ENCODE data around the gene NDE1.
A peak's percentile ranks its signal among the peaks of the same experiment; 100 is the strongest.

The NDE1 gene

DNA sequence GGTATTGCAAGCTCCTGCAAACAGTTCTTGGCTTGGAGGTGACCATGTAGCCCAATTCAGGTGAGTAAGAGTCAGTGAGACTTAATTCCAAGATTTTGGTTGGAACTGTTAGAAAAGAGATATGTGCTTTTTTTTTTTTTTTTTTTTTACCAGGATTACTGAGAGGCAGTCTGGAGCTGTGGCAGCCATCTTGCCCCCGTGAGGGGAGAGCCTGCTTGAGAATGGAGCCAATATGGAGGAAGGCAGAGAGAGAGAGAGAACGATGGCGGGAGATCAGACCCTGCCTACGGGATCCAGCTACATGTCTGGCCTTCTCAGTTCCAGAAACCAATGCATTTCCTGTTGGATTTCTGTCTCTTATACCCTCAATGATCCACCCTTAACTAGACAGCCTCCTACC is 109.0 kb downstream of the NDE1 start:
- DNase-seq = no peak

DNA sequence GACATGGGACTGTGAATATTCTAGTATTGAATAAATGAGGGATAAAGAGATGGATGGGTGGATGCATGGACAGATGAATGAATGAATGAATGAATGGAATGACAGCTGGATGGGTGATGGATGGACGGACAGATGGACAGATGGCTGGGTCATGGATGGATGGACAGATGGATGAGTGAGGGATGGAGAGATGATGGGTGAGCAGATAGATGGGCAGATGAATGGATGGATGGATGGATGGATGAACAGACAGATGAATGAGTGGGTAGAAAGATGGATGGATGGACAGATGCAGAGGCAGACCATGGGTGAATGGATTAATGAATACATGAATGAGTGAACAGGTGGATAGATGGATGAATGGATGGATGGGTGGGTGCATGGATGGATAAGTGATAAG is 110.1 kb downstream of the NDE1 start:
- DNase-seq = no peak
- Histone ChIP-seq H3K27ac (ENCODE audit: insufficient read depth, low read length, poor library complexity, severe bottlenecking) (no peak overlapping the region), H3K4me1 (ENCODE audit: control insufficient read depth, insufficient read depth, low read length, poor library complexity, severe bottlenecking) (no peaks in the 10 kb centered on the region), H3K36me3 (ENCODE audit: control insufficient read depth, insufficient read depth, low read length) (no peaks in the 10 kb centered on the region), H3K4me3 (ENCODE audit: insufficient read depth, low read depth, low read length, poor library complexity, severe bottlenecking) (no peak overlapping the region), H3K27me3 (replicated peaks; ENCODE audit: control insufficient read depth, insufficient read depth, low read length, poor library complexity, severe bottlenecking) (no peaks in the 10 kb centered on the region), H3K9me3 (ENCODE audit: control insufficient read depth, low read length) (no peaks in the 10 kb centered on the region)

More for the DNA sequence above, 109.0 kb downstream of the NDE1 start:
- Histone ChIP-seq H3K9me3 (ENCODE audit: control insufficient read depth, low read length) (no peaks in the 10 kb centered on the region), H3K4me1 (ENCODE audit: control insufficient read depth, insufficient read depth, low read length, poor library complexity, severe bottlenecking) (no peaks in the 10 kb centered on the region), H3K36me3 (ENCODE audit: control insufficient read depth, insufficient read depth, low read length) (no peaks in the 10 kb centered on the region), H3K27me3 (replicated peaks; ENCODE audit: control insufficient read depth, insufficient read depth, low read length, poor library complexity, severe bottlenecking) (no peaks in the 10 kb centered on the region), H3K4me3 (ENCODE audit: insufficient read depth, low read depth, low read length, poor library complexity, severe bottlenecking) (no peak overlapping the region), H3K27ac (ENCODE audit: insufficient read depth, low read length, poor library complexity, severe bottlenecking) (no peak overlapping the region)

DNA sequence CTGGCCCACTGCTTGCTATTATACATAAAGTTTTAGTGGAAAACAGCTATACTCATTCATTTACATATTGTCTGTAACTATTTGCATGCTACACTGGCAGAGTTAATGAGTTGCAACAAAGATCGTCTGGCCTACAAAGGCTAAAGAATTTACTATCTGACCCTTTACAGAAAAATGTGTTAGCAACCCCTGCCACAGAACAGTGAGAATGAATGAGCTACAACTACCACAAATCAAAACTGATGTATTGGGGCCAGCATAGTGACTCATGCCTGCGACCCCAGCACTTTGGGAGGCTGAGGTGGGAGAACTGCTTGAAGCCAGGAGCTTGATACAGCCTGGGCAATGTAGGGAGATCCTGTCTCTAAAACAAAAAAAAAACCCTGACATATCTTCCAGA is 114.1 kb downstream of the NDE1 start:
- no peaks in the 10 kb centered on the region for H3K9me3 ChIP-seq (ENCODE audit: control insufficient read depth, low read length)
- H3K4me1 ChIP-seq (ENCODE audit: control insufficient read depth, insufficient read depth, low read length, poor library complexity, severe bottlenecking) = no peaks in the 10 kb centered on the region

DNA sequence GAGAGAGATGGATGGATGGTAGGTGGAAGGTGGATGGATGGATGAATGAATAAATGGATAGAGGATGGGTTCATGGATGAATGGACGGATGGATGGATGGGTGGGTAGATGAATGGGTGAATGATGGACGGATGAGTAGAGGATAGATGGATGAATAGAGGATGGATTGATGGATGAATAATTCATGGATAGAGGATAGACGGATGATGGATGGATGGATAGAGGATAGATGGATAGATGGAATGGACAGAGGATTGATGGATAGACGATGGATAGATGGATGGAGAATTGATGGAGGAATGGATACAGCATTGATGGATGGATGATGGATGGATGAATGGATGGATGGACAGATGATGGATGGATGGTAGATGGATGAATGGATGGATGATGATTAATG is 115.1 kb downstream of the NDE1 start:
- no peaks in the 10 kb centered on the region for H3K9me3 ChIP-seq (ENCODE audit: control insufficient read depth, low read length)
- H3K27me3 ChIP-seq (replicated peaks; ENCODE audit: control insufficient read depth, insufficient read depth, low read length, poor library complexity, severe bottlenecking) = no peaks in the 10 kb centered on the region
- DNase-seq = no peak
- no peaks in the 10 kb centered on the region for H3K4me1 ChIP-seq (ENCODE audit: control insufficient read depth, insufficient read depth, low read length, poor library complexity, severe bottlenecking)
- H3K36me3 ChIP-seq (ENCODE audit: control insufficient read depth, insufficient read depth, low read length) = no peaks in the 10 kb centered on the region
- no peak overlapping the region for H3K4me3 ChIP-seq (ENCODE audit: insufficient read depth, low read depth, low read length, poor library complexity, severe bottlenecking)
- H3K27ac ChIP-seq (ENCODE audit: insufficient read depth, low read length, poor library complexity, severe bottlenecking) = no peak overlapping the region

More for the DNA sequence above, 114.1 kb downstream of the NDE1 start:
- no peak for DNase-seq
- no peaks in the 10 kb centered on the region for H3K36me3 ChIP-seq (ENCODE audit: control insufficient read depth, insufficient read depth, low read length)
- no peaks in the 10 kb centered on the region for H3K27me3 ChIP-seq (replicated peaks; ENCODE audit: control insufficient read depth, insufficient read depth, low read length, poor library complexity, severe bottlenecking)
- H3K4me3 ChIP-seq (ENCODE audit: insufficient read depth, low read depth, low read length, poor library complexity, severe bottlenecking) = no peak overlapping the region
- H3K27ac ChIP-seq (ENCODE audit: insufficient read depth, low read length, poor library complexity, severe bottlenecking) = no peak overlapping the region

DNA sequence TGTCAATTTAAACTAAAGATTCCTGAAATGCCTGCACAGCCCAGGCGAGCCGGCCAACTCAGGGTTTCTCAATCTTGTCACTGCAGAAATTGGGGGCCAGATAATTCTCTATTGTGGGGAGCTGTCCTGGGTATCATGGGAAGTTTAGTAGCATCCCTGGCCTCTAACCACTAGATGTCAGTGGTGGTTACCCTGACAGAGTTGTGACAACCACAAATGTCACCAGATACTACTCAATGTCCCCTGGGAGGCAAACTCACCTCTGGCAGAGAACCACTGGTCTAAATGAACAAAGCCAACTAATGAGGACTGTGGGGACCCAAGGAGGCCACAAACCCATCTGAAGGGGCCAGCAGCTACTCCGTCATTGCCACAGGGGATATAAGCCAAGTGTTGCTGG is 115.8 kb downstream of the NDE1 start:
- H3K36me3 ChIP-seq (ENCODE audit: control insufficient read depth, insufficient read depth, low read length) = no peaks in the 10 kb centered on the region
- H3K27ac ChIP-seq (ENCODE audit: insufficient read depth, low read length, poor library complexity, severe bottlenecking) = no peak overlapping the region
- H3K4me3 ChIP-seq (ENCODE audit: insufficient read depth, low read depth, low read length, poor library complexity, severe bottlenecking) = no peak overlapping the region
- no peaks in the 10 kb centered on the region for H3K9me3 ChIP-seq (ENCODE audit: control insufficient read depth, low read length)
- DNase-seq = peak in 1 of 3 donors; percentile 8
- H3K27me3 ChIP-seq (replicated peaks; ENCODE audit: control insufficient read depth, insufficient read depth, low read length, poor library complexity, severe bottlenecking) = no peaks in the 10 kb centered on the region
- H3K4me1 ChIP-seq (ENCODE audit: control insufficient read depth, insufficient read depth, low read length, poor library complexity, severe bottlenecking) = no peaks in the 10 kb centered on the region

DNA sequence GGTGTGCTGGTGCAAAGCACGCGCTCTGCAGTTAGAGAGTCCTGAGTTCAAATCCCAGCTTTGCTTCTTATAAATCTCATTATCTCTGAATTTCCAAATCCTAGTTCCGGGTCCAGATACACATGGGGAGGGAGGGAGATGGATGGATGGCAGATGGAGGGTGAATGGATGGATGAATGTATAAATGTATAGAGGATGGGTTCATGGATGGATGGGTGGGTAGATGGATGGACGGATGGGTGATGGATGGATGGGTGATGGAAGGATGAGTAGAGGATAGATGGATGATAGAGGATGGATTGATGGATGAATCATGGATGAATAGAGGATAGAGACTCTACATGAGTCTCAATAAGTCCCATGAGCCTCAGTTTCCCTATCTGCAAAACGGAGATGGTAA is 116.9 kb downstream of the NDE1 start:
- H3K36me3 ChIP-seq (ENCODE audit: control insufficient read depth, insufficient read depth, low read length) = no peaks in the 10 kb centered on the region
- H3K9me3 ChIP-seq (ENCODE audit: control insufficient read depth, low read length) = no peaks in the 10 kb centered on the region
- no peak overlapping the region for H3K4me3 ChIP-seq (ENCODE audit: insufficient read depth, low read depth, low read length, poor library complexity, severe bottlenecking)
- no peaks in the 10 kb centered on the region for H3K27me3 ChIP-seq (replicated peaks; ENCODE audit: control insufficient read depth, insufficient read depth, low read length, poor library complexity, severe bottlenecking)
- H3K27ac ChIP-seq (ENCODE audit: insufficient read depth, low read length, poor library complexity, severe bottlenecking) = no peak overlapping the region
- DNase-seq = no peak
- H3K4me1 ChIP-seq (ENCODE audit: control insufficient read depth, insufficient read depth, low read length, poor library complexity, severe bottlenecking) = no peaks in the 10 kb centered on the region

DNA sequence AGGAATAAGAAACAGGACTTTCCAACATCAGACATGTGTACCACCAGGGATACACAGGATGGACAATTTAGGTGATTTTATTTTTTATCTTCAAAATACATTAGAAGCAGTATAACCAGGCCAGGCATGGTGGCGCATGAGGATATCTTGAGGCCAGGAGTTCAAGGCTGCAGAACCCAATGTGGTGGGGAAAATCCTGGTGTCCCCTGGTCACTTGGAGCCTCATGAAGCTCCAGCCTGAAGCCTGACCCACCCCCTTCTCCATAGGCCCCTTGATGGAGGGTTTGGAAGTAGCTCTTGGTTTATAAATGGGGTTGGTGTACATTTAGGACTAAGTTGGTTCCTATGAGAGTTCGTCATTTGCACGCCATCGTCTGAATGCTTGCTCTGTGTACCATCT is 118.2 kb downstream of the NDE1 start:
- no peaks in the 10 kb centered on the region for H3K9me3 ChIP-seq (ENCODE audit: control insufficient read depth, low read length)
- no peak overlapping the region for H3K4me3 ChIP-seq (ENCODE audit: insufficient read depth, low read depth, low read length, poor library complexity, severe bottlenecking)
- no peaks in the 10 kb centered on the region for H3K36me3 ChIP-seq (ENCODE audit: control insufficient read depth, insufficient read depth, low read length)
- H3K27me3 ChIP-seq (replicated peaks; ENCODE audit: control insufficient read depth, insufficient read depth, low read length, poor library complexity, severe bottlenecking) = no peaks in the 10 kb centered on the region
- H3K27ac ChIP-seq (ENCODE audit: insufficient read depth, low read length, poor library complexity, severe bottlenecking) = no peak overlapping the region
- no peak for DNase-seq
- no peaks in the 10 kb centered on the region for H3K4me1 ChIP-seq (ENCODE audit: control insufficient read depth, insufficient read depth, low read length, poor library complexity, severe bottlenecking)

DNA sequence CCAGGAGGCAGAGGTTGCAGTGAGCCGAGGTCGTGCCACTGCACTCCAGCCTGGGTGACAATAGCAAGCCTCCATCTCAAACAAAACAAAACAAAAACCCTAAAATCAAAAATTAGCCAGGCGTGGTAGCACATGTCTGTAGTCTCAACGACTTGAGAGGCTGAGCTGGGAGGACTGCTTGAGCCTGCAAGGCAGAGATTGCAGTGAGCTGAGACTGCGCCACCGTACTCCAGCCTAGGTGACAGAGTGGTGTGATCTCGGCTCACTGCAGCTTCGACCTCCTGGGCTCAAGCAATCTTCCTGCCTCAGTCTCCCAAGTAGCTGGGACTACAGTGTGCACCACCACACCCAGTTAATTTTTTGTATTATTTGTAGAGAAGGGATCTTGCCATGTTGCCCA is 119.2 kb downstream of the NDE1 start:
- no peak overlapping the region for H3K4me3 ChIP-seq (ENCODE audit: insufficient read depth, low read depth, low read length, poor library complexity, severe bottlenecking)
- H3K27ac ChIP-seq (ENCODE audit: insufficient read depth, low read length, poor library complexity, severe bottlenecking) = no peak overlapping the region
- no peaks in the 10 kb centered on the region for H3K36me3 ChIP-seq (ENCODE audit: control insufficient read depth, insufficient read depth, low read length)
- no peaks in the 10 kb centered on the region for H3K27me3 ChIP-seq (replicated peaks; ENCODE audit: control insufficient read depth, insufficient read depth, low read length, poor library complexity, severe bottlenecking)
- H3K4me1 ChIP-seq (ENCODE audit: control insufficient read depth, insufficient read depth, low read length, poor library complexity, severe bottlenecking) = no peaks in the 10 kb centered on the region
- no peak for DNase-seq
- no peaks in the 10 kb centered on the region for H3K9me3 ChIP-seq (ENCODE audit: control insufficient read depth, low read length)

DNA sequence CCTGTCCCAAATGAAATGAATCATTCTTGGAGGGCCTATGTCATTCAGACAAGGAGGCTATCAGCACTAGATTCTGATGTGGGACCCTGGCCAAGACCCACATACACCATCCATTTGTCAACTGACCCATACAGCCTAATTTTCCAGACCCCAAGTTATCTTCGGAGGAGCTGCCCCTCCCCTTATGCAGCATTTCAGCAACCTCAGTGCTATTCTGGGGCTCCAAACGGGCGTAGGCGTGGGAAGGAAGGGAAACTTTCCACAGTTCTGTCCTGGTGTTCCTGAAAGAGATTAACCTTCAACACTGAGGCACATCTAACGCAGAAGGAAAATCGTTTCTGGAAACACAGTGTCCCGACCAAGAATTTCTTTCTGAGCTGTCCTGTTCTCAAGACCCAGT is 120.1 kb downstream of the NDE1 start:
- Histone ChIP-seq H3K9me3 (ENCODE audit: control insufficient read depth, low read length) (no peaks in the 10 kb centered on the region), H3K27ac (ENCODE audit: insufficient read depth, low read length, poor library complexity, severe bottlenecking) (no peak overlapping the region), H3K4me1 (ENCODE audit: control insufficient read depth, insufficient read depth, low read length, poor library complexity, severe bottlenecking) (no peaks in the 10 kb centered on the region), H3K36me3 (ENCODE audit: control insufficient read depth, insufficient read depth, low read length) (no peaks in the 10 kb centered on the region), H3K4me3 (ENCODE audit: insufficient read depth, low read depth, low read length, poor library complexity, severe bottlenecking) (no peak overlapping the region), H3K27me3 (replicated peaks; ENCODE audit: control insufficient read depth, insufficient read depth, low read length, poor library complexity, severe bottlenecking) (no peaks in the 10 kb centered on the region)
- no peak for DNase-seq

DNA sequence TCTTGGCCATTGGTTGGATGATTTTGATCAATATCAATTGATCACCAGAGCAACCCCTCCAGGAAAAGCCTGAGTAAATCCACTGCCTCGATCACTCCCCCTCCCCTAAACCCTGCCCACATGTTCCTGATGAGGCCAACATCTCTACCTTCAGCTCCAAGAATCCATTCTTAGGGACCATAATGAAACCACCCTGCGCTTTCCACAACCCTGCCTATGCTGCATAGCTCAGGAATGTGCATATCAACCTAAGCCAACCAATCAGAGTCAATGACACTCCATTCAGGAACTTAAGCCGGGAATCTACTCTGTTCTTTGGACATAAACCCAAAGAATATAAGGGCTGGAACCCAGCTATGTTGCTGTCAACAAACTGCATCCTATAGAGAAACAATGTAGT is 120.5 kb downstream of the NDE1 start:
- Histone ChIP-seq H3K4me3 (ENCODE audit: insufficient read depth, low read depth, low read length, poor library complexity, severe bottlenecking) (no peak overlapping the region), H3K27ac (ENCODE audit: insufficient read depth, low read length, poor library complexity, severe bottlenecking) (no peak overlapping the region), H3K27me3 (replicated peaks; ENCODE audit: control insufficient read depth, insufficient read depth, low read length, poor library complexity, severe bottlenecking) (no peaks in the 10 kb centered on the region), H3K4me1 (ENCODE audit: control insufficient read depth, insufficient read depth, low read length, poor library complexity, severe bottlenecking) (no peaks in the 10 kb centered on the region), H3K36me3 (ENCODE audit: control insufficient read depth, insufficient read depth, low read length) (no peaks in the 10 kb centered on the region), H3K9me3 (ENCODE audit: control insufficient read depth, low read length) (no peaks in the 10 kb centered on the region)
- DNase-seq = no peak

DNA sequence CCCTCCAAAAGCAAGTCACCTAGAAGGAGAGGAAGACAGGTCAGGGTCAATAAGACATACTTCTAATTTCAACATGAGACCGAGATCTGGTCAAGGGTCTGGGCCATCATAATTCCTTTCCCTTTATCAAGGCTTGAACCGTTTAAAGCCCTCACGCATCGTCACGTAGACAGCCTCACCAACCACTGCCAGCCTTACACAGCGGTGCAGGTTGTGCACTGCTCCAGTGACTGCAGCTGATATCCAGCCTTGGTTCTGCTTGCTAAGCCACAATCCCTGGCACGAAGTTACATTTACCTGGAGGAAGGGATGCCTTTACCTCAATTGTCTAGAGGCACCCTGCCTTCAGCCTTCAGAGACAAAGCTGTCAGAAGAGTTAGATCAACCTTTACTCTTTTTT is 121.6 kb downstream of the NDE1 start:
- H3K27ac ChIP-seq (ENCODE audit: insufficient read depth, low read length, poor library complexity, severe bottlenecking) = no peak overlapping the region
- no peaks in the 10 kb centered on the region for H3K4me1 ChIP-seq (ENCODE audit: control insufficient read depth, insufficient read depth, low read length, poor library complexity, severe bottlenecking)
- no peaks in the 10 kb centered on the region for H3K36me3 ChIP-seq (ENCODE audit: control insufficient read depth, insufficient read depth, low read length)
- H3K27me3 ChIP-seq (replicated peaks; ENCODE audit: control insufficient read depth, insufficient read depth, low read length, poor library complexity, severe bottlenecking) = no peaks in the 10 kb centered on the region
- no peaks in the 10 kb centered on the region for H3K9me3 ChIP-seq (ENCODE audit: control insufficient read depth, low read length)
- no peak for DNase-seq
- H3K4me3 ChIP-seq (ENCODE audit: insufficient read depth, low read depth, low read length, poor library complexity, severe bottlenecking) = no peak overlapping the region

Measured in effector memory CD4-positive, alpha-beta T cell (primary cell).